RWPE2 (cell line): ENCODE measurements around the gene PCDHGB4.
"Not testable (repeated sequence)": the region's sequence is repeated elsewhere in the genome, so short reads cannot be mapped to it uniquely, and the experiment has no call there.

Experiments
- ATAC-seq: fragments of 200-7000 bp; cut with Tn5 transposase; 3 replicates; pipeline ENCODE4 v1.9.1; 2021; ENCODE audit warnings: low read depth
- DNase-seq: peaks from one replicate; pipeline ENCODE4 v3.0.0-alpha.2; 2020; ENCODE audit warnings: low spot score
- H3K27ac ChIP-seq: fragments of 450-650 bp; 2 replicates; pipeline ENCODE4 v1.5.1; 2017; ENCODE audit warnings: mild to moderate bottlenecking; ENCODE audit not compliant: poor library complexity, severe bottlenecking
- H3K27me3 ChIP-seq: fragments of 250-450 bp; sonication (Bioruptor Pico); 2 replicates; pipeline ENCODE4 v1.5.1; 2021; ENCODE audit warnings: mild to moderate bottlenecking, moderate library complexity; ENCODE audit not compliant: insufficient read depth, poor library complexity, severe bottlenecking
- H3K36me3 ChIP-seq: fragments of 250-450 bp; sonication (Bioruptor Pico); 2 replicates; pipeline ENCODE4 v1.5.1; 2020; ENCODE audit warnings: low read depth, mild to moderate bottlenecking, moderate library complexity
- H3K4me1 ChIP-seq: fragments of 250-450 bp; sonication (Bioruptor Pico); 2 replicates; pipeline ENCODE4 v1.5.1; 2021; ENCODE audit warnings: mild to moderate bottlenecking, moderate library complexity; ENCODE audit not compliant: insufficient read depth, poor library complexity, severe bottlenecking
- H3K4me3 ChIP-seq: fragments of 250-450 bp; sonication (Bioruptor Pico); 2 replicates; pipeline ENCODE4 v1.5.1; 2021; ENCODE audit warnings: mild to moderate bottlenecking, moderate library complexity; ENCODE audit not compliant: severe bottlenecking
- H3K9me3 ChIP-seq: fragments of 250-450 bp; sonication (Bioruptor Pico); 2 replicates; pipeline ENCODE4 v1.5.1; 2021; ENCODE audit warnings: mild to moderate bottlenecking, moderate library complexity; ENCODE audit not compliant: severe bottlenecking
- TF ChIP-seq, protein P1 (sequence below): fragments of 450-650 bp; IDR thresholded peaks from one replicate; pipeline ENCODE4 v1.5.1; 2017; ENCODE audit warnings: mild to moderate bottlenecking, moderate library complexity; ENCODE audit not compliant: poor library complexity, severe bottlenecking

The PCDHGB4 gene

GRCh38 chr5:141389153-141390042, 1.9 kb downstream of the PCDHGB4 start:
- Histone ChIP-seq H3K36me3 (peaks cover 5% of the 10 kb centered on the region), H3K9me3 (peaks cover 48% of the 10 kb centered on the region), H3K4me3 (no peak overlapping the region), H3K27me3 (no peaks in the 10 kb centered on the region), H3K4me1 (no peaks in the 10 kb centered on the region), H3K27ac (no peak overlapping the region)
- no peak for ATAC-seq
- no peak for DNase-seq
- TF ChIP-seq, protein P1, sequence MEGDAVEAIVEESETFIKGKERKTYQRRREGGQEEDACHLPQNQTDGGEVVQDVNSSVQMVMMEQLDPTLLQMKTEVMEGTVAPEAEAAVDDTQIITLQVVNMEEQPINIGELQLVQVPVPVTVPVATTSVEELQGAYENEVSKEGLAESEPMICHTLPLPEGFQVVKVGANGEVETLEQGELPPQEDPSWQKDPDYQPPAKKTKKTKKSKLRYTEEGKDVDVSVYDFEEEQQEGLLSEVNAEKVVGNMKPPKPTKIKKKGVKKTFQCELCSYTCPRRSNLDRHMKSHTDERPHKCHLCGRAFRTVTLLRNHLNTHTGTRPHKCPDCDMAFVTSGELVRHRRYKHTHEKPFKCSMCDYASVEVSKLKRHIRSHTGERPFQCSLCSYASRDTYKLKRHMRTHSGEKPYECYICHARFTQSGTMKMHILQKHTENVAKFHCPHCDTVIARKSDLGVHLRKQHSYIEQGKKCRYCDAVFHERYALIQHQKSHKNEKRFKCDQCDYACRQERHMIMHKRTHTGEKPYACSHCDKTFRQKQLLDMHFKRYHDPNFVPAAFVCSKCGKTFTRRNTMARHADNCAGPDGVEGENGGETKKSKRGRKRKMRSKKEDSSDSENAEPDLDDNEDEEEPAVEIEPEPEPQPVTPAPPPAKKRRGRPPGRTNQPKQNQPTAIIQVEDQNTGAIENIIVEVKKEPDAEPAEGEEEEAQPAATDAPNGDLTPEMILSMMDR = no peak

DNA sequence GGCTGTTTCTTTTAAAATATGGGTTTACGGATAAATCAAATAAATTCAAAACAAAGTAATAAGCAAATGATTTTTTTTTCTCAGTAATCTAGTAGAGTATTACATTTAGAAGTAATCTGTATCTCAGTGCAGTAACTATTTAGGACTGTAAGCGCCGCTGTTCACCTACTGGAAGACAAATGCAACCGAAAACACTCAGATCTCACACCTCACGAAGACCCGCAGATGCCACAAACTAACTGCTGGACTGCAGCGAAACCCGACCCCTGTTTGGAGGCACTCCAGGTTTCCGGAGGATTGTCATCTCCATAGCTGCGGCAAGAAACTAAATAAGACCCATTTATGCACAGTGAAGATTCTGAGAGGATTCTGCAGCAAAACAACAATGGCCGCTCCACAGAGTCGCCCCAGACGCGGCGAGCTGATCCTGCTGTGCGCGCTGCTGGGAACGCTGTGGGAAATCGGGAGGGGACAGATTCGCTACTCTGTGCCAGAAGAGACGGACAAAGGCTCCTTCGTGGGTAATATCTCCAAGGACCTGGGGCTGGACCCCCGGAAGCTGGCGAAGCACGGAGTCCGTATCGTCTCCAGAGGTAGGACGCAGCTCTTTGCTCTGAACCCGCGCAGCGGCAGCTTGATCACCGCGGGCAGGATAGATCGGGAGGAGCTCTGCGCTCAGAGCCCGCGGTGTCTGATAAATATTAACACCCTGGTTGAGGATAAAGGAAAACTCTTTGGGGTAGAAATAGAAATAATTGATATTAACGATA, 5.1 kb downstream of the PCDHGB4 start, which contains the start of gene PCDHGA8:
Gene PCDHGA8, plus strand, starts transcription at position 205 of the 770 bp plus-strand sequence. Its CDS starts 181 bp downstream, at position 386.
- DNase-seq = no peak
- TF ChIP-seq, protein P1 = no peak
- no peak within 1 kb of the TSS for H3K4me3 ChIP-seq
- H3K9me3 ChIP-seq = peaks cover 48% of the 10 kb centered on the region
- peaks cover 5% of the 10 kb centered on the region for H3K36me3 ChIP-seq
- no peak for ATAC-seq
- H3K27me3 ChIP-seq = peaks cover 8% of the 10 kb centered on the region
- no peak within 1 kb of the TSS for H3K27ac ChIP-seq
- H3K4me1 ChIP-seq = no peaks in the 10 kb centered on the region

GRCh38 chr5:141393267-141393666, 5.8 kb downstream of the PCDHGB4 start:
- Histone ChIP-seq H3K36me3 (peaks cover 5% of the 10 kb centered on the region), H3K4me3 (no peak overlapping the region), H3K4me1 (no peaks in the 10 kb centered on the region), H3K27ac (no peak overlapping the region), H3K9me3 (peaks cover 46% of the 10 kb centered on the region), H3K27me3 (peaks cover 8% of the 10 kb centered on the region)
- DNase-seq (no peak), ATAC-seq (no peak)
- TF ChIP-seq, protein P1 = no peak

DNA sequence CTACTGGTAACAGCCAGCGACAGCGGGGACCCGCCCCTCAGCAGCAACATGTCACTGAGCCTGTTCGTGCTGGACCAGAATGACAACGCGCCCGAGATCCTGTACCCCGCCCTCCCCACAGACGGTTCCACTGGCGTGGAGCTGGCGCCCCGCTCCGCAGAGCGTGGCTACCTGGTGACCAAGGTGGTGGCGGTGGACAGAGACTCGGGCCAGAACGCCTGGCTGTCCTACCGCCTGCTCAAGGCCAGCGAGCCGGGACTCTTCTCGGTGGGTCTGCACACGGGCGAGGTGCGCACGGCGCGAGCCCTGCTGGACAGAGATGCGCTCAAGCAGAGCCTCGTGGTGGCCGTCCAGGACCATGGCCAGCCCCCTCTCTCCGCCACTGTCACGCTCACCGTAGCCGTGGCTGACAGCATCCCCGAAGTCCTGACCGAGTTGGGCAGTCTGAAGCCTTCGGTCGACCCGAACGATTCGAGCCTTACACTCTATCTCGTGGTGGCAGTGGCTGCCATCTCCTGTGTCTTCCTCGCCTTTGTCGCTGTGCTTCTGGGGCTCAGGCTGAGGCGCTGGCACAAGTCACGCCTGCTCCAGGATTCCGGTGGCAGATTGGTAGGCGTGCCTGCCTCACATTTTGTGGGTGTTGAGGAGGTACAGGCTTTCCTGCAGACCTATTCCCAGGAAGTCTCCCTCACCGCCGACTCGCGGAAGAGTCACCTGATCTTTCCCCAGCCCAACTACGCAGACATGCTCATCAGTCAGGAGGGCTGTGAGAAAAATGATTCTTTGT, 7.1 kb downstream of the PCDHGB4 start:
- not testable (repeated sequence) for H3K4me1 ChIP-seq, H3K27ac ChIP-seq, H3K36me3 ChIP-seq, H3K4me3 ChIP-seq, DNase-seq, ATAC-seq
- Histone ChIP-seq H3K9me3 (peaks cover 46% of the 10 kb centered on the region), H3K27me3 (peaks cover 15% of the 10 kb centered on the region)
